Prostate gland (tissue), 2 donors: ENCODE measurements around the gene GRIN2A.

ENCODE experiments used
- POLR2A ChIP-seq: fragments of 450-650 bp; IDR thresholded peaks from one replicate; pipeline ENCODE4 v1.6.1; 2016; ENCODE audit warnings: antibody characterized with exemption, mild to moderate bottlenecking
- POLR2AphosphoS5 ChIP-seq: sonication (generic); formaldehyde crosslinking; IDR thresholded peaks from one replicate; pipeline ENCODE4 v1.6.1; 2017; ENCODE audit warnings: antibody characterized with exemption
- TF ChIP-seq, protein P1 (sequence below), 4 experiments: fragments of 200-600 bp in 2 of 4; fragments of 450-650 bp in 2 of 4; sonication (generic) in 2 of 4; IDR thresholded peaks; 1 replicate in 3 of 4; 2 replicates in 1 of 4; pipeline ENCODE4 v1.5.1; 2016 to 2019; ENCODE audit warnings: antibody characterized with exemption in 4 of 4, mild to moderate bottlenecking in 2 of 4, moderate library complexity in 2 of 4

DNA sequence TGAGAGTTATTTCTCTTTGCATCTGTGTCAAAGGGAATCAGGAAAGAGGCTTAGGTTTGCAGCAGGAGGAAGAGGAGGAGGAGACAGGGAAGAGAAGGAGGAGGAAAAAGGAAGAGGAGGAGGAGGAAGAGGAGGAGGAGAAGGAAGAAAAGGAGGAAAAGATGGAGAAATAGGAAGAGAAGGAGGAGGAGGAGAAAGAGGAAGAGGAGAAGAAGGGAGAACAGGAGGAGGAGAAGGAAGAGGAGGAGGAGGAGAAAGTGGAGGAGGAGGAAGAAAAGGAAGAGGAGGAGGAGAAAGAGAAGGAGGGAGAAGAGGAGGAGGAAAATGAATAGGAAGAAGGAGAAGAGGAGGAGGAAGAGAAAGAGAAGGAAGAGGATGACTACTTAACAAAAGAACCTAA, 459.1 kb downstream of the GRIN2A start:
- TF ChIP-seq POLR2AphosphoS5 (no peak), POLR2A (no peak)
- TF ChIP-seq, protein P1, sequence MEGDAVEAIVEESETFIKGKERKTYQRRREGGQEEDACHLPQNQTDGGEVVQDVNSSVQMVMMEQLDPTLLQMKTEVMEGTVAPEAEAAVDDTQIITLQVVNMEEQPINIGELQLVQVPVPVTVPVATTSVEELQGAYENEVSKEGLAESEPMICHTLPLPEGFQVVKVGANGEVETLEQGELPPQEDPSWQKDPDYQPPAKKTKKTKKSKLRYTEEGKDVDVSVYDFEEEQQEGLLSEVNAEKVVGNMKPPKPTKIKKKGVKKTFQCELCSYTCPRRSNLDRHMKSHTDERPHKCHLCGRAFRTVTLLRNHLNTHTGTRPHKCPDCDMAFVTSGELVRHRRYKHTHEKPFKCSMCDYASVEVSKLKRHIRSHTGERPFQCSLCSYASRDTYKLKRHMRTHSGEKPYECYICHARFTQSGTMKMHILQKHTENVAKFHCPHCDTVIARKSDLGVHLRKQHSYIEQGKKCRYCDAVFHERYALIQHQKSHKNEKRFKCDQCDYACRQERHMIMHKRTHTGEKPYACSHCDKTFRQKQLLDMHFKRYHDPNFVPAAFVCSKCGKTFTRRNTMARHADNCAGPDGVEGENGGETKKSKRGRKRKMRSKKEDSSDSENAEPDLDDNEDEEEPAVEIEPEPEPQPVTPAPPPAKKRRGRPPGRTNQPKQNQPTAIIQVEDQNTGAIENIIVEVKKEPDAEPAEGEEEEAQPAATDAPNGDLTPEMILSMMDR (IDR thresholded peaks at IDR 0.05), result no peak
